Thoracic aorta (tissue), 2 donors: ENCODE data around the gene REC114. TPM values are rescaled to one million over a fixed set of nuclear protein-coding genes. Genes with fewer than 3 reads are reported as not detected.
"Not testable (repeated sequence)": the region's sequence is repeated elsewhere in the genome, so short reads cannot be mapped to it uniquely, and the experiment has no call there.

Source experiments
- ATAC-seq: fragments of 150-250 bp; one replicate; pipeline ENCODE4 v1.8.0; 2017; ENCODE audit warnings: low read depth; ENCODE audit not compliant: insufficient number of reproducible peaks, low FRiP score
- DNase-seq: peaks from one replicate; pipeline ENCODE4 v3.0.0-alpha.2; 2020; ENCODE audit warnings: low spot score
- H3K27ac ChIP-seq, 2 donors: fragments of 200-600 bp; sonication (generic); 1 replicate in 1 of 2; 2 replicates in 1 of 2; pipeline ENCODE4 v1.5.1; 2016; ENCODE audit warnings: mild to moderate bottlenecking in 2 of 2, moderate library complexity in 2 of 2
- H3K27me3 ChIP-seq: fragments of 200-600 bp; sonication (generic); replicated peaks from 2 replicates; pipeline ENCODE4 v1.6.0; 2016; ENCODE audit warnings: mild to moderate bottlenecking; ENCODE audit not compliant: insufficient read depth
- H3K36me3 ChIP-seq: fragments of 200-600 bp; sonication (generic); one replicate; pipeline ENCODE4 v1.5.1; 2016
- H3K4me1 ChIP-seq, 2 donors: fragments of 200-600 bp; sonication (generic); 1 replicate in 1 of 2; 2 replicates in 1 of 2; pipeline versions ENCODE4 v1.5.1 to v1.6.0; 2016; ENCODE audit warnings: low read depth in 2 of 2, mild to moderate bottlenecking in 1 of 2; ENCODE audit not compliant: control insufficient read depth in 1 of 2
- H3K4me3 ChIP-seq: fragments of 200-600 bp; sonication (generic); 2 replicates; pipeline ENCODE4 v1.5.1; 2016; ENCODE audit warnings: mild to moderate bottlenecking
- H3K9me3 ChIP-seq: fragments of 200-600 bp; sonication (generic); 2 replicates; pipeline ENCODE4 v1.5.1; 2016
- CTCF ChIP-seq: fragments of 200-600 bp; sonication (generic); IDR thresholded peaks from one replicate; pipeline ENCODE4 v1.5.1; 2019; ENCODE audit warnings: antibody characterized with exemption
- total RNA-seq, 2 donors: library from RNA; depleted of rRNA; stranded (reverse); fragments of >200 nt; gene quantifications; one replicate each; pipeline versions ENCODE4 v1.1.0 to v1.2.3, GENCODE V29; 2016

Gene REC114
- total RNA-seq, 2 donors from 2014 or later, result not detected

- Histone ChIP-seq H3K4me1 (no peaks in the 10 kb centered on the region), H3K27me3 (no peaks in the 10 kb centered on the region), H3K9me3 (no peaks in the 10 kb centered on the region), H3K36me3 (no peaks in the 10 kb centered on the region), H3K27ac (no peak overlapping the region), H3K4me3 (no peak overlapping the region)
- DNase-seq (no peak), ATAC-seq (no peak)
- no peak for TF ChIP-seq CTCF
Observed at GRCh38 chr15:73476704-73477216, 33.8 kb downstream of the REC114 start.

- no peaks in the 10 kb centered on the region for H3K36me3 ChIP-seq
- ATAC-seq (no peak), DNase-seq (no peak)
- TF ChIP-seq CTCF, result no peak
- H3K4me1 ChIP-seq, result no peaks in the 10 kb centered on the region
- no peak overlapping the region for H3K27ac ChIP-seq
- no peaks in the 10 kb centered on the region for H3K27me3 ChIP-seq
- no peaks in the 10 kb centered on the region for H3K9me3 ChIP-seq
- no peak overlapping the region for H3K4me3 ChIP-seq
Observed at GRCh38 chr15:73480050-73480449, 37.1 kb downstream of the REC114 start.

- H3K27me3 ChIP-seq, result no peaks in the 10 kb centered on the region
- H3K4me3 ChIP-seq, result no peak overlapping the region
- no peaks in the 10 kb centered on the region for H3K36me3 ChIP-seq
- no peaks in the 10 kb centered on the region for H3K4me1 ChIP-seq
- no peak for TF ChIP-seq CTCF
- H3K27ac ChIP-seq, result no peak overlapping the region
- no peaks in the 10 kb centered on the region for H3K9me3 ChIP-seq
- no peak for ATAC-seq
- DNase-seq, result no peak
Observed at GRCh38 chr15:73482166-73482565, 39.2 kb downstream of the REC114 start.

- DNase-seq (no peak), ATAC-seq (no peak)
- Histone ChIP-seq H3K27ac (no peak overlapping the region), H3K36me3 (no peaks in the 10 kb centered on the region), H3K4me1 (no peaks in the 10 kb centered on the region), H3K9me3 (no peaks in the 10 kb centered on the region), H3K27me3 (no peaks in the 10 kb centered on the region), H3K4me3 (no peak overlapping the region)
- TF ChIP-seq CTCF, result no peak
Observed at GRCh38 chr15:73483053-73483452, 40.1 kb downstream of the REC114 start.

- no peak for TF ChIP-seq CTCF
- no peak for ATAC-seq
- H3K4me3 ChIP-seq, result no peak overlapping the region
Observed at GRCh38 chr15:73485372-73485771, 42.4 kb downstream of the REC114 start.

GRCh38 chr15:73485885-73486284, 42.9 kb downstream of the REC114 start:
- H3K9me3 ChIP-seq, H3K4me1 ChIP-seq, H3K27ac ChIP-seq, H3K27me3 ChIP-seq, H3K4me3 ChIP-seq, DNase-seq, H3K36me3 ChIP-seq, ATAC-seq: not testable (repeated sequence)

More at GRCh38 chr15:73485372-73485771, 42.4 kb downstream of the REC114 start:
- Histone ChIP-seq H3K27me3 (no peaks in the 10 kb centered on the region), H3K36me3 (no peaks in the 10 kb centered on the region), H3K4me1 (no peaks in the 10 kb centered on the region), H3K9me3 (no peaks in the 10 kb centered on the region), H3K27ac (no peak overlapping the region)
- DNase-seq, result no peak
